CD4-positive, alpha-beta T cell treated with Interleukin-17A for 4 hours (primary cell): ENCODE data around the gene GPR35.

Experiments
- DNase-seq: peaks from one replicate; pipeline ENCODE4 v3.0.0-alpha.2; 2020; ENCODE audit warnings: mixed read lengths

Gene GPR35

DNA sequence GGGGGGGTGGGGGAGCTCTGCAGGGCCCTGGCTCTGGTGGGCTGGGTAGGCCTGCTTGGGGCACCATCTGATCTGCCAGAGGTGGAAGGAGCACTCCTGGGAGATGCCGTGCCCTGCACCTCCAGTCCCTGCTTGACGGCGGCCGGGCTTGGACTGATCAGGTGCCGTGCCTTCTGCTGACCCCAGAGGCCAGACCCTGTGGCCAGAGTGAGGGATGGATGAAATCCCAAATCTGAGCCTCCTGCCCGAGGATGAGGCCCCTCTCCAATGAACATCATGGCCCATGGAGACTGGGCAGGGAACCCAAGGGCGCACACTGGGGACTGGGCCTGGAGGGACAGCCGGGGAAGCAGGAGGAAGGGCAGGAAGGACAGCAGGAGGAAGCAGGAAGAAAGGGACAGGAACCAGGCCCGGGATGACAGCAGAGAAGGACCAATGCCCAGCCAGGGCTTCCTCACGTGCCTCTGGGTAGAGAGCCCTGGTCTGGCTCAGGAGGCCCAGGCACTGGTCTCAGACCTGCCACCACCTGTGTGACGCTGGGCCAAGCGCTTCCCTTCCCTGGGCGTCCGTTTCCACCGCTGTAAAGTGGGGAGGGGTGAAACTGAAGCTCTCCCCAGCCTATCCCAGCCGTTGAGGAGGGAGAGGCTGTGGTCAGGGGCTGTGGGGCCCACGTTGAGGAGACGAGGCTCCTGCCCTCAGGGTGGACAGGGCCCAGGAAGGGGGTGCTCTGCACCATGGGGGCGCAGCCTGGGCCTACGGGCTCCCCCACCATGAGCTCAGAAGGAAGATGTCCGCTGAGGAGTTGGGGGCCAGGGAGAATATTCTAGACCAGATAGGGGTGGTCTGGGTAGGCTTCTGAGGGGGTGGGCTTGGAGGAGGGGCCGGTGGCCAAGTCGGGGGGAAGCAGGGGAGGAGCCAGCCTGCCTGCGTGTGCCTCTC is 1.0 kb upstream of the GPR35 start:
- DNase-seq: peak; percentile 7

DNA sequence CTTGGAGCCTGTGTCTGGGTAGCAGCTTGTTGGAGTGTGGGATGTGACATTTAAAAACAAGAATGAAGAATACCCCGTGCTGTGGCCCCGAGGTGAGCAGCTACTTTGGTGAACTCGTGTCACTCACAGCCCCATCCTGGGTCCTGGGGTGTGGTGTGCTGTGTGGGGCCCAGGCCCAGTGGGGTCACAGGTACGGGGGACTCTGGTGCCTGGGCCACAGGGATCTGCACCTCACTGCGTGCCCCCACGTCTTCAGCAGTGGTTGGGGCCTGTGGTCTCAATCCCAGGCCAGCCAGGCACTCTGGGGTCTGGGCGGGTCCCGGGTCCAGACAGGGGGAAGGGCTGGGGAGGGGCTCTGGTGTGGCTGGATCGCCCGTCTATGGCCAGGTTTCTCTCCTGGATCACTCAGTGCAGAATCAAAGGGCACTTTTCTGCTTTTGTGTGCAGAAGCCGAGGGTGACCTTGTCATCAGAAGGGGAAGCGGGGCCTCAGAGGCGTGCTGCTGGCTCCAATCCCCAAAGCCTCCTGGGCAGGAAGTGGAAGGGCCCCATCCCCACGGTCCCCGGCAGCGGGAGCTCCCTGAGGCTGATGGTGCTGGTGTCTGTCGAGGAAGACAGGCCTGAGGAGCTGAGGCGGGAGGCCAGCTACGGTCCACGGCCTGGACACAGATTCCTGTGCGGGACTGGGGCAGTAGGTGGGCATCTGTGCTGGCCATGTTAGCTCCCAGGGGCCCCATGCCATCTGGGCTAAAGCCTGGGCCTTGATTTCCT is 1.4 kb downstream of the GPR35 start:
- DNase-seq: peak; percentile 62

DNA sequence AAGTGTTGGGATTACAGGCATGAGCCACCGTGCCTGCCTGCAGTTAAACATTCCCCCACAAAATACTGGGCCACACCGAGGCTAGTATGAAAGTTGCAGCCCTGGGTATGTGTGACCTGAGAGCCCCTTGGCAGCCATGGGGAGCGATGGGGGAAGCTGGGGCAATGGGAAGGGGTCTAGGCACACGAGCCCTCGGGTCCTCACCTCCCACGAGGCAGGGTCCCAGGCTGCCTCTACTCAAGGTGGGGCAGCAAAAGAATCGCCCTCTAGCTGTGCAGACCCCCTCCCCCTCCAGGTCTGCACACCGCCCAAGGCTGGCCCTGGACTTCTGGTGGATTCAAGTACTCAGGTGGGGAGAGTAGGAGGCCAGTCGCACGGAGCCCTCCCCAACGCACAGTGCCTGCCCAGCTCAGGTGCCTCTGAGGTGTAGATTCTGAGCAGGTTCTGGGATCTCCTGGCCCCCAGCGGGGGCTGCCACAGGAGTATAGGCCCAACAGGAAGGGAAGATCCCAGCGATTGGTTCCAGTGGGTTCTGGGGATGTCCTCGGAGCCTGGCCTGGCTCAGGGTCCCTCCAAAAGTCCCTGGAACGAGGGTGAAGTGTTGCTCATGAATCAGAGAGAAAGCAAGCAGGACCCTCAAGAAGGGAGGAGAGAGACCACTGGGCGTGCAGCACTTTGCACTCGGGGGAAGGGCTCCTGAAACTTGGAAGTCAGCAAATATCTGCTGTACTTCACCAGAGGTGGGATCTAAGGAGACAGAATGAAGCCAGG is 2.6 kb downstream of the GPR35 start:
- DNase-seq: no peak

DNA sequence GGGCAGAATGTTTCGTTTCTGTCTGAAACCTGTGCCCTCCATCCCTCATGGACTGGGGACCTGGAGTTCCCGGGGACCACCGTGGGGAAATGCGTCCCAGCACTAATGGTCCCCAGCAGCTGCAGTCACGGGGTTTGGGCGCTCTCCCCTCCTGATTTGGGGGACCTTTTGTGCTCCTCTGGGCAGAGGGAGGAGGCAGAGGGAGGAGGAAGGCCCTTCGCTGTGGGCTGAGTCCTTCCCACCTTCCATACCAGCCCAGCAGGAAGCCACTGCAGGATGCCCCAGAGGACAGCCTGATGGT is 3.2 kb downstream of the GPR35 start:
- no peak for DNase-seq

DNA sequence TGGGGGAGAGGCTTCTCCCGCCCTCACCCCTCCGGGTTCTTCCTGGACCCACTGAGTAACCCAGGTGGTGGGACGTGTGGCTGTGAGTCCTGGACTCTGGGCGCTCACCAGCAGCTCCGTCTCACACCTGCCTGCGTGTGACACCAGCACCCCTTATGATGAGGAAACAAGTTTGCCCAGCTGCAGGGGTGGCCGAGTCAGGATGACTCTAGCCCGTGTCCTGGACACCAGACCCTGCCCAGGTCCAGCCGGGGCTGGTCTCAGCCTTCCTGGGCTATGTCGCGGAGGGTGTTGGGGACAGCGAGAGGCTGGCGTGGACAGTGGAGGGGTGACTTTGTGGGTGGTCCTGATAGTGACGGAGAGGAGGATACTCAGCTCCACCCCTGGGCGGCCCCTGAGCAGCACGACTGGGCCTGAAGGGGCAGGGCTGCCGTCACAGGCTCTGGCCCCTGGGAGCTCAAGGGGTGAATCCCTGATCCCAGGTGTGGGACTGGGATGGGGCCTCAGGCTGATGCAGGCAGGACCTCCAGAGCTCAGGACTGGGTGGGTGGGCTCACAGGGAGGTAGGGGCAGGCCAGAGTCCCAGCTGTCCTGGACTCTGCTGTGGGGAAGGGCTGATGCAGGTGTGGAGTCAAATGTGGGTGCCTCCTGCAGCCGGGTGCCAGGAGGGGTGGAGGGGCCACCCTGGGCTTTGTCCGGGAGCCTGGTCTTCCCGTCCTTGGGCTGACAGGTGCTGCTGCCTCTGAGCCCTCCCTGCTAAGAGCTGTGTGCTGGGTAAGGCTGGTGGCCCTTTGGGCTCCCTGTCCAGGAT is 3.7 kb downstream of the GPR35 start:
- DNase-seq: no peak

DNA sequence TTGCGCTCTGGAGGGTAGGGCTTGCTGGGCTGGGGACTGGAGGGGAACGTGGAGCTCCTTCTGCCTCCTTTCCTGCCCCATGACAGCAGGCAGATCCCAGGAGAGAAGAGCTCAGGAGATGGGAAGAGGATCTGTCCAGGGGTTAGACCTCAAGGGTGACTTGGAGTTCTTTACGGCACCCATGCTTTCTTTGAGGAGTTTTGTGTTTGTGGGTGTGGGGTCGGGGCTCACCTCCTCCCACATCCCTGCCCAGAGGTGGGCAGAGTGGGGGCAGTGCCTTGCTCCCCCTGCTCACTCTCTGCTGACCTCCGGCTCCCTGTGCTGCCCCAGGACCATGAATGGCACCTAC is 4.3 kb downstream of the GPR35 start:
- no peak for DNase-seq

DNA sequence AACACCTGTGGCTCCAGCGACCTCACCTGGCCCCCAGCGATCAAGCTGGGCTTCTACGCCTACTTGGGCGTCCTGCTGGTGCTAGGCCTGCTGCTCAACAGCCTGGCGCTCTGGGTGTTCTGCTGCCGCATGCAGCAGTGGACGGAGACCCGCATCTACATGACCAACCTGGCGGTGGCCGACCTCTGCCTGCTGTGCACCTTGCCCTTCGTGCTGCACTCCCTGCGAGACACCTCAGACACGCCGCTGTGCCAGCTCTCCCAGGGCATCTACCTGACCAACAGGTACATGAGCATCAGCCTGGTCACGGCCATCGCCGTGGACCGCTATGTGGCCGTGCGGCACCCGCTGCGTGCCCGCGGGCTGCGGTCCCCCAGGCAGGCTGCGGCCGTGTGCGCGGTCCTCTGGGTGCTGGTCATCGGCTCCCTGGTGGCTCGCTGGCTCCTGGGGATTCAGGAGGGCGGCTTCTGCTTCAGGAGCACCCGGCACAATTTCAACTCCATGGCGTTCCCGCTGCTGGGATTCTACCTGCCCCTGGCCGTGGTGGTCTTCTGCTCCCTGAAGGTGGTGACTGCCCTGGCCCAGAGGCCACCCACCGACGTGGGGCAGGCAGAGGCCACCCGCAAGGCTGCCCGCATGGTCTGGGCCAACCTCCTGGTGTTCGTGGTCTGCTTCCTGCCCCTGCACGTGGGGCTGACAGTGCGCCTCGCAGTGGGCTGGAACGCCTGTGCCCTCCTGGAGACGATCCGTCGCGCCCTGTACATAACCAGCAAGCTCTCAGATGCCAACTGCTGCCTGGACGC is 4.9 kb downstream of the GPR35 start:
- DNase-seq: no peak

DNA sequence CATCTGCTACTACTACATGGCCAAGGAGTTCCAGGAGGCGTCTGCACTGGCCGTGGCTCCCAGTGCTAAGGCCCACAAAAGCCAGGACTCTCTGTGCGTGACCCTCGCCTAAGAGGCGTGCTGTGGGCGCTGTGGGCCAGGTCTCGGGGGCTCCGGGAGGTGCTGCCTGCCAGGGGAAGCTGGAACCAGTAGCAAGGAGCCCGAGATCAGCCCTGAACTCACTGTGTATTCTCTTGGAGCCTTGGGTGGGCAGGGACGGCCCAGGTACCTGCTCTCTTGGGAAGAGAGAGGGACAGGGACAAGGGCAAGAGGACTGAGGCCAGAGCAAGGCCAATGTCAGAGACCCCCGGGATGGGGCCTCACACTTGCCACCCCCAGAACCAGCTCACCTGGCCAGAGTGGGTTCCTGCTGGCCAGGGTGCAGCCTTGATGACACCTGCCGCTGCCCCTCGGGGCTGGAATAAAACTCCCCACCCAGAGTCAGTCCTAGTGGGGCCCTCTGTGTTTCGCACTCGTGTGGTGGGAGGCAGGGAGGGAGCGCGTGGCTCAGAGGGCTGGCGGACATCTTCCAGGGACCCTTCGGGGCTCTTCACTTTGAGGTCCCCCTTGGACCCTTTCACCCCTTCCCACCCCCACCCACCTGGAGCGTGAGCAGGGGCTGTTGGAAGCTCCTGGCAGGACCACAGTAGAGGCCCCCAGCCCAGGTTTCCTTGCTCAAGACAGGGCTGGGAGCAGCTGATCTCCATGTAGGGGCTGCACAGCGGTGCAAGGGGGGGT is 5.7 kb downstream of the GPR35 start:
- DNase-seq: no peak

DNA sequence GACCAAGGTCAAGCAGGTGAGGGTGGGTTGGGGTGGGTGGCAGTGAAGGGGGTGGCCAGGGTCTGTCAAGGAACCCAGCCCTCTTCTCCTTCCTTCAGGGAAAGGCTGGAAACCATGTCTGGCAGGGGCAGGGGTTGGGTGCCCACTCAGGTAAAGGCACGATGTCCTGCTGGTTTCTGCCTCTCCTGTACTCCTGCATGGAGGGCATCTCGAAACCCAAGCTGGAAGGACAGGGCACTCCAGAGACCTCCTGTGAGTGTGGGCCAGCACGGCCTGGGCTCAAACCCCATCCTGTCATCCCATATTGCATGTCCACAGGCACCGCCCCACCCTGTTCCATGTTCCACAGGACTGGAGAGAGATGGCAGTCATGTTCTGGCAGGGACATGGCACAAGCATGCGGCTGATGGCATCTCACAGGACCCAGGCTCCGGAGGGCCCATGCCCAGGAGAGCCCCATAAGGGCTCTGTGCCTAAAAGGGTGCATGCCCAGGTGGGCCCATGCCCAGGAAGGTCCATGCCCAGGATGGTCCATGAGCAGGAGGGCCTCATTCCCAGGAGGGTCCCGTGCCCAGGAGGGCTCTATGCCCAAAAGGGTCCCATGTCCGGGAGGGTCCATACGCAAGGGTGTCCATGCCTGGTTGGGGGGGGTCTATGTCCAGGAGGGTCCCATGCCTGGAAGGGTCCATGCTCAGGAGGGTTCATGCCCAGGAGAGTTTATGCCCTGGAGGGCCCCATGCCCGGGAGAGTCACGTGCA is 6.4 kb downstream of the GPR35 start:
- DNase-seq: no peak

DNA sequence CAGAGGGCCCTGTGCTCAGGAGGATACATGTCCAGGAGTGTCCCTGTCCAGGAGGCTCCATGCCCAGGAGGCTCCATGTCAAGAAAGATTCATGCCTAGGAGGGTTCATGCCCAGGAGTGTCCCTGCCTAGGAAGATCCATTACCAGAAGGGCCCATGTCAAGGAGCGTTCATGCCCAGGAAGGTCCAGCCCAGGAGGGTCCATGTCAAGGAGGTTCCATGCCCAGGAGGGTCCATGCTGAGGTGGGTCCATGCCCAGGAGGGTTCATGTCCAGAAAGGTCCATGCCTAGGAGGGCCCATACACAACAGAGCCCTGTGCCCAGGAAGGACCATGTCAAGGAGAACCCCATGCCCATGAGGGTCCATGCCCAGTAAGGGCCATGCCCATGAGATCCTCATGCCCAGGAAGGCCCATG is 7.0 kb downstream of the GPR35 start:
- DNase-seq: no peak

DNA sequence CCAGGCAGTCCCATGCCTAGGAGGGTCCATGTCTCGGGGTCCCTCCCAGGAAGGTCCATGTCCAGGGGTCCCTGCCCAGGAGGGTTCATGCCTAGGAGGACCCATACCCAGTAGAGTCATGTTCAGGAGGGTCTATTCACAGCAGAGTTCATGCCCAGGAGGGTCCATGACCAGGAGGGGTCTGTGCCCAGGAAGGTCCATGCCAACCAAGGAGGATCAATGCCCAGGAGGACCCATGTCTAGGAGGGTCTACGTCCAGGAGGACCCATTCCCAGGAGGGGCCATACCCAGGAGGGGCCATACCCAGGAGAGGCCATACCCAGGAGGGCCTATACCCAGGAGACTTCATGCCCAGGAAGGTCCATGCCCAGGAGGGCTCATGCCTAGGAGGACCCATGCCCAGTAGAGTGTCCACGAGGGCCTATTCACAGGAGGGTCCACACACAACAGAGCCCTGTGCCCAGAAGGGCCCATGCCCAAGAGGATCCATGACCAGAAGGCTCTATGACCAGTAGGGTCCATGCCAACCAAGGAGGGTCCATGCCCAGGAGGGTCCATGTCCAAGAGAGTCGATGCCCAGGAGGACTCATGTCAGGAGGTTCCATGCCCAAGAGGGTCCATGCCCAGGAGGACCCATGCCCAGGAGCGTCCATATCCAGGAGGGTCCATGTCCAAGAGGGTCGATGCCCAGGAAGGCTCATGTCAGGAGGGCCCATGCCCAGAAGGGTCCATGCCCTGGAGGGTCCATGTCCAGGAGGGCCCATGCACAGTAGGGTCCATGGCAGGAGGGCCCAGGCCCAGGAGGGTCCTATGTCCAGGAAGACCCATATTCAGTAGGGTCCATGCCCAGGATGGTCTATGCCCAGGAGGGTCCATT is 10.1 kb downstream of the GPR35 start:
- no peak for DNase-seq

DNA sequence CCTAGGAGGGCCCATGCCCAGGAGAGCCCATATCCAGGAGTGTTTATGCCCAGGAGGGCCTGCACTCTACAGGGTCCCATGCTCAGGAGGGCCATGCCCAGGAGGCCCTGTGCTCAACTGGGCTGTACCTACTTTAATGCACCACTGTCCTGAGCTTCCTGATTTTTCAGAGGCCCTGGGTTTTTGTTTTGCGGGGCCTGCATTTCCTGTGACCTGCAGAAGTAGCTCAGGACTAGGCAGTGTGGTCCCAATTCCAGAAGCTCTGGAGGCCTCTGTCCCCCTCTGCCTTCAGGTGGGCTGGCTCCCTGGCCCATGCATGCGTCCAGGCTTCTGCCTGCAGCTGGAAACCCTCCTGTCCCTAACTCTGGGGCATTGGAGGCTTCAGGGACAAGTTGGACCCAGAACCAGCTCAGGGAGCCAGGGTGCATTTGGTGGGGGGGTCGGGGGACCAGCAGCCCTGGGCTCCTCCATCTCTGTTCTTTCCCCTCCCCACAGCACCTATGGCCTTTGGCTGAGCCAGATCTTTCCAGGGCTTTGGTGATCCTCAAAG is 10.8 kb downstream of the GPR35 start:
- no peak for DNase-seq

DNA sequence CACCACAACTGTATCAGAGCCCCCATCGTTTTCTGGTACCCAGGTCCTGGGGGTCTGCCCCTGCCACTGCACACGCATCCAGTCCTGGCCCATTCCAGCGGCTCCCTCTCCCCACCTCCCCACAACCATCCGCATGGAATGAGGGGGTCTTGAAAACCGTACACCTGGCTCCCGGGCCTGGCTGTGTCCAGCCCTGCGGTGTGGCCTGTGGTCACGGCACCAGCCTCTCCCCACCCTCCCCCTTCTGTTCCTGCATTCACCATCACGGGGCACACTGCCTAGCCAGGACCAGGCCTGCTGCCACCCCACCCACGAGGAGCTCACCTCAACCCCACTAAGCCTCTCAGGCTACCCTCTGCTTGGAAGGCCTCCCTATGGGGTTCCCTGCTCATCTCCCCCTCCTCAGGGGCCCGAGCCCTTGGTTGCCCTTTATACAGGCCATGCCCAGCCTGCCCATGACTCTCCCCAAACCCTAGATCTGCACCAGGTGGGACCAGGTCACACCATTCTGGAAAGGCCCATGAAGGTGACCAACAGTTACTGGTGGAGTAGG is 11.4 kb downstream of the GPR35 start:
- no peak for DNase-seq

DNA sequence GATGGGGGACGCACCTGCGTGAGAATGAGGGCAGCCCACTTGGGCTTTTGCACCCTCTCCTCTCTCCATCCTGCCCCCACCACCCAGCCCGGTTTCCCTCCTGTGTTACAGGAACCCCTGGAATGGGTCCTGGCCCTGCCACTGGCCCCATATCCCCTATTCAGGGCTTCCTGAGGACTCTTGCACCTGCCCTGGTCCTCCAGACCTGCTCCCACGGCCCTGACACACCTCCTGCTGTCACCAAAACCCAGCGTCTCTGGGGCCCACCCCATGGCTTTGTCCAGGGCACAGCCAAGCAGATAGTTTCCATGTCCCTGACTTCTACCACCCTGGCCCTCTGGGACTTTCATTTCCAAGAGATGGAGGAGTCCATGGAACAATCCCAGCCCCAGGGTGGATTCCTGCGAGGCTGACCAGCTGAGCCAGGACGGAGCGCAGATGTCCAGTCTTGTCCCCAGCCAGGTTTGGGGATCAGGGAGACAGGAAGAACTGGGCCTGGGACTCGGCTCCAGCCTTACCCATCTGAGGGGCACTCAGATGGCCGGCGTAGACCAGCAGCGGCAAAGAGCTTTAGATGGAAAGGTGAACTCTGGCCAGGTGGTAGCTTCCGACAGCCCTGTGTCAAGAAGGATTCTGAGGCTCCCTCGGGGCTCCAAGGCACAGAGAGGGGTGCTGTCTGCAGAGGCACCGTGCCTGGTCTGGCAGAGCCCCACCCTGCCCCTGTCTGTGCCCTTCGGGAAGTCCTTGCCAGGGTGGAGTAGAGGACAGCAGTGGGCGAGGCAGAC is 12.0 kb downstream of the GPR35 start:
- no peak for DNase-seq

DNA sequence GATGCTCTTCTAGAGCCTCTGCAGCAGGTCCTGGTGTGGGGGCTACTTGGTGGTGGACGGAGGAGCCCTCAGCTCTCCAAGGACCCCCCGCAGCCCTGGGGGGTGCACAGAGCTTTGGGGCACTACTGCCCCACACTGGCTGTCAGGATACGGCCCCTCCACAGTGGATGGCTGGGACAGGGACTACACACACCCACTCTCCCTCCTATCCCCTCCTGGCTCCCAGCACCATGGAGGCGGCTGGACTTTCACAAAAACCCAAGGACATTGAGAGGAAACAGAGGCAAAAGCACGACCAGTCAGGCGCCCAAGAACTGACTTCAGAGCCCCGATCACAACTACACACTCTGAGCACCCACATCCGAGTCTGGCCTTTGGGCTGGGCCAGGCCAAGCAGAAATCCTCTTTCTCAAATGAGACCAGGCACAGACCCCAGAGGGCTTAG is 12.6 kb downstream of the GPR35 start:
- no peak for DNase-seq

DNA sequence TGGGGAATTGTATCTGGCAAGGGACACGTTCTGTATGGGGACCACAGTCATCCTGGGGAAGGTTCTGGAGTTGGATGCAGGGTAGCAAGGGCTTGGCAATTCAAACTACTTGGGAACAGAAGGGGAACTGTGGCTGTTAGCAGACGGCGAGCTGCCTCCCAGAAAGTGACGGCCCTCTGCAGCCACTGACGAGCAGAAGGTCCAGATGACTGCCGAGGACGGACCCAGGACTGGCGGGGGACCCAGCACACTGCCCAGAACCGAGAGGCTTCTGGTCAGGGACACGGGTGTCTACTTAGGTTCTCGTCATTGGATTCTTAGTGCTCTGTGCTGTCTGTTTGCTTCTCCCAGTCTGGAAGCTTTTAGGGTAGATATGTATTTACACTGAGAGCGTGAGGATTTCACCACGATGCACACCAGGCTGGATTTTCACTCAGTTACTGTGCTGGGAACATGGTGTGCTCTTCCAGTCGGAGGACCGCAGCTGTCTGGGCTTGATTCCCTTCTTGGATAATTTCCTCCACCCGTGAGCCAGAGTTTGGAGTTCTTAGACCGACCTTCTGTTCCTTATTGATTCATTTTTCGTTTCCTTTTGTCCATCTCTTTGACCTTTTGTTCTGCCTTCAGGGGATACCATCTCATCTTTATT is 13.4 kb downstream of the GPR35 start:
- no peak for DNase-seq

DNA sequence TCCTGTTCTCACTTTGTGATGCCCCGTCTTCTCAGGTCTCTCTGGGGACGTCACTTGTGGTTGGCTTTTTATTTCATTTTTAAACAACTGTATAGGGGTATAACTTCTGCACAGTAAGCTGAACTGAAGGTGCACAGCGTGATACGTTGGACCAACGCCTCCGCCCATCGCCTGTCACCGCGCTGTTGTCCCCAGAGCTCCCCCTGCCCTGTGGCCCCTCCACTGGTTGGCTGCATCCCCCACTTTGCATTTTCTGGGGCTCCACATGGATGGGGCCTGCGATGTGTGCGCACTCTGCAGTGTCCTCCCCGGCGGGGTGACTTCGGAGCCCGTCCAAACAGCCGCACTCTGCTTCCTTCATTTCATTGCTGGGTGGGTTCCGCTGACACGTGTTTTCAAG is 14.3 kb downstream of the GPR35 start:
- DNase-seq: no peak
